Panc1 (cell line): ENCODE results near the gene QRICH1. TPM values are rescaled to one million over a fixed set of nuclear protein-coding genes. Genes with fewer than 3 reads are reported as not detected.

Source experiments
- ATAC-seq: fragments of 200-7000 bp; cut with Tn5 transposase; 2 replicates; pipeline ENCODE4 v1.9.1; 2020; ENCODE audit warnings: mild to moderate bottlenecking, moderate library complexity
- BruUV-seq: library from RNA; stranded (reverse); fragments of 400-500 nt; replicated peaks from 2 replicates; lab custom pipeline; 2021; lab: Mats Ljungman, UMichigan
- CTCF ChIA-PET: fragments of 300-600 bp; sonication (Branson Sonifier 250); formaldehyde crosslinking; loops from one replicate; lab custom pipeline; 2022; ENCODE audit warnings: antibody characterized with exemption; lab: Charles Lee
- POLR2A ChIA-PET: fragments of 300-600 bp; sonication (Branson Sonifier 250); formaldehyde crosslinking; loops from one replicate; lab custom pipeline; 2022; ENCODE audit warnings: antibody characterized with exemption; lab: Charles Lee
- DNase-seq: peaks from one replicate; pipeline ENCODE4 v3.0.0-alpha.2; 2010; ENCODE audit warnings: low read depth, low spot score
- H3K27ac ChIP-seq: 2 replicates; pipeline ENCODE4 v1.5.1; 2011; ENCODE audit warnings: mild to moderate bottlenecking, low read length, inconsistent platforms
- H3K27me3 ChIP-seq: fragments of 200-500 bp; sonication (Bioruptor generic); 2 replicates; pipeline ENCODE4 v1.6.0; 2014; ENCODE audit warnings: low read length, inconsistent platforms; ENCODE audit not compliant: control insufficient read depth, insufficient read depth
- H3K36me3 ChIP-seq: fragments of 200-500 bp; sonication (Bioruptor generic); 2 replicates; pipeline ENCODE4 v1.5.1; 2014; ENCODE audit warnings: inconsistent platforms, mild to moderate bottlenecking, low read length, moderate library complexity; ENCODE audit not compliant: control insufficient read depth, insufficient read depth
- H3K4me1 ChIP-seq: 2 replicates; pipeline ENCODE4 v1.5.1; 2011; ENCODE audit warnings: inconsistent platforms, mild to moderate bottlenecking, low read length, moderate library complexity; ENCODE audit not compliant: control insufficient read depth, insufficient read depth
- H3K4me3 ChIP-seq, 2 experiments: 2 replicates each; pipeline ENCODE4 v1.5.1; 2011 to 2012; ENCODE audit warnings: low read depth in 2 of 2, low read length in 2 of 2, mild to moderate bottlenecking in 2 of 2, inconsistent platforms in 1 of 2, moderate library complexity in 1 of 2
- H3K9me3 ChIP-seq: fragments of 200-500 bp; sonication (Bioruptor generic); 2 replicates; pipeline ENCODE4 v1.5.1; 2014; ENCODE audit warnings: low read depth, mild to moderate bottlenecking, inconsistent platforms, low read length, moderate library complexity; ENCODE audit not compliant: control insufficient read depth, insufficient read depth
- POLR2AphosphoS5 ChIP-seq: IDR thresholded peaks from 2 replicates; pipeline ENCODE4 v1.6.1; 2012; ENCODE audit warnings: mild to moderate bottlenecking, low read depth, low read length, moderate library complexity
- SIN3A ChIP-seq: IDR thresholded peaks from 2 replicates; pipeline ENCODE4 v1.6.1; 2012; ENCODE audit warnings: low read depth, mild to moderate bottlenecking, low read length, moderate library complexity, borderline replicate concordance; ENCODE audit not compliant: insufficient read depth
- TCF7L2 ChIP-seq: IDR thresholded peaks from 2 replicates; pipeline ENCODE4 v1.6.1; 2011; ENCODE audit warnings: mild to moderate bottlenecking, low read depth, low read length, inconsistent platforms
- in situ Hi-C: cut with HindIII; loops from 2 replicates; pipeline ENCODE4 v1.10.0; 2016; ENCODE audit warnings: low sequenced_read_pairs, low pct_unique_long_range_greater_than_20kb
- intact Hi-C: fragments of 100-400 bp; cut with micrococcal nuclease; formaldehyde crosslinking; loops from one replicate; pipeline ENCODE4 v1.10.0; 2022; ENCODE audit not compliant: unreplicated experiment
- total RNA-seq: library from RNA; stranded (reverse); gene quantifications from one replicate; pipeline ENCODE4 v1.2.1, GENCODE V29; 2021; ENCODE audit not compliant: unreplicated experiment
- TF ChIP-seq, protein P1 (sequence below), 2 experiments: IDR thresholded peaks; 2 replicates each; pipeline ENCODE4 v1.6.1; 2011 to 2012; ENCODE audit warnings: low read depth in 2 of 2, control low read depth in 1 of 2, low read length in 1 of 2, mild to moderate bottlenecking in 1 of 2, moderate library complexity in 1 of 2; ENCODE audit not compliant: insufficient read depth in 1 of 2
- TF ChIP-seq, protein P2 (sequence below): fragments of 450-650 bp; IDR thresholded peaks from 2 replicates; pipeline ENCODE4 v1.5.1; 2017; ENCODE audit warnings: mild to moderate bottlenecking

QRICH1 gene
- total RNA-seq, 1 experiment from 2014 or later: 79.9 TPM

DNA sequence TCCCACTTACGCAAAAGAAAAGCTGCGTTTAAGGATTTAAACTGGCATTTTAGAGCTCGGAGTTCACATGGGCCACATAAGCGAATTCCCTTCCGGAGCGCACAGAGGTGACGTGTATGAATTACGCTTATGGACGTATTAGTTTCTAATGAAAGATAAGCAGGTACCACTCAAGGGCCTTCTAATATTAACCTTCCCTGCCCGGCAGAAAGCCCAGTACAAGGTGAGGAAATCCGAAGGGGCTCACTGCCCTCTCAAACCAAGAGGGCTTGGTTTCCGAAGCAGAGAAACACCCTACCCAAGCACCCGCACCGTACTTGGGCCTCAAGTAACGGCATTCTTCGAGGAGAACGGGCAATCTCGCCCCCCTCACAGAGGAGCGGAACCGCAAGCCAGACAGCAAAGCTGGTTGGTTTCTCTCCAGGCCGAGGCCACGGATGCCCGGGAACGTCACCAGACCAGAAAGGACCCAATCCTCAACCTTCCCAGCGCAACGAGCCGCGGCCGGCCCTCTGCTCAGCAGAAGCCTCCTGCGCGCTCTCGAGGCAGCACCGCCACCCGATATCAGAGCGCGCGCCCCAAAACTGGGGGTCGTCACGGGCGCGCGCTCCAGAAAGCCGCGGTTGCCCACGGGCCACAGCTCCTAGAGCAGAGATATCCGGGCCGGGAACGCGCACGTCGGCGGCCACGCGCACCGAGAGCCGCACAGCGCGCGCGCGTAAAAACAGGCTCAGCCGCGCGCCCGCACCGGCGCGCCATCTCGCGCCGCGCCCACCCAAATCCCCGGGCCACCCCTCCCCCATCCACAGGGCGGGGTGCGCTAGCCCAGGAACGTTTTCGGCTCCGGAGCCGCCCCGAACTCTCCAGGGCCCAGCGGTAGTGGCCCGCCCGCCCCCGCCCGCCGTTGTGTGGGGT is 676 bp downstream of the QRICH1 start:
- Histone ChIP-seq H3K4me1 (peaks cover 14% of the 10 kb centered on the region), H3K4me3 (peak overlapping the region; percentile 87 to 90), H3K9me3 (no peaks in the 10 kb centered on the region), H3K27me3 (no peaks in the 10 kb centered on the region), H3K36me3 (peaks cover 4% of the 10 kb centered on the region; the same call in 1 of the 2 replicates), H3K27ac (peak overlapping the region; percentile 93)
- no TSS peak for BruUV-seq
- intact Hi-C loops (no loop called here), in situ Hi-C loops (no loop called here)
- ChIA-PET POLR2A (interaction anchor here (0.5 to 1.4 kb wide), 3 partner anchors 65 to 185 kb away, joined by 3 read pairs; partner anchors contain the start of gene WDR6), CTCF (interaction anchor here (0.6 to 1.5 kb wide), 3 partner anchors 40 to 106 kb away, joined by 3 to 5 read pairs (median 4); partner anchors contain the start of gene LAMB2)
- TF ChIP-seq TCF7L2 (no peak), SIN3A (0 out of 2 replicates have a peak, but pooled peaks have one; percentile 35), POLR2AphosphoS5 (no peak)
- TF ChIP-seq, protein P1, sequence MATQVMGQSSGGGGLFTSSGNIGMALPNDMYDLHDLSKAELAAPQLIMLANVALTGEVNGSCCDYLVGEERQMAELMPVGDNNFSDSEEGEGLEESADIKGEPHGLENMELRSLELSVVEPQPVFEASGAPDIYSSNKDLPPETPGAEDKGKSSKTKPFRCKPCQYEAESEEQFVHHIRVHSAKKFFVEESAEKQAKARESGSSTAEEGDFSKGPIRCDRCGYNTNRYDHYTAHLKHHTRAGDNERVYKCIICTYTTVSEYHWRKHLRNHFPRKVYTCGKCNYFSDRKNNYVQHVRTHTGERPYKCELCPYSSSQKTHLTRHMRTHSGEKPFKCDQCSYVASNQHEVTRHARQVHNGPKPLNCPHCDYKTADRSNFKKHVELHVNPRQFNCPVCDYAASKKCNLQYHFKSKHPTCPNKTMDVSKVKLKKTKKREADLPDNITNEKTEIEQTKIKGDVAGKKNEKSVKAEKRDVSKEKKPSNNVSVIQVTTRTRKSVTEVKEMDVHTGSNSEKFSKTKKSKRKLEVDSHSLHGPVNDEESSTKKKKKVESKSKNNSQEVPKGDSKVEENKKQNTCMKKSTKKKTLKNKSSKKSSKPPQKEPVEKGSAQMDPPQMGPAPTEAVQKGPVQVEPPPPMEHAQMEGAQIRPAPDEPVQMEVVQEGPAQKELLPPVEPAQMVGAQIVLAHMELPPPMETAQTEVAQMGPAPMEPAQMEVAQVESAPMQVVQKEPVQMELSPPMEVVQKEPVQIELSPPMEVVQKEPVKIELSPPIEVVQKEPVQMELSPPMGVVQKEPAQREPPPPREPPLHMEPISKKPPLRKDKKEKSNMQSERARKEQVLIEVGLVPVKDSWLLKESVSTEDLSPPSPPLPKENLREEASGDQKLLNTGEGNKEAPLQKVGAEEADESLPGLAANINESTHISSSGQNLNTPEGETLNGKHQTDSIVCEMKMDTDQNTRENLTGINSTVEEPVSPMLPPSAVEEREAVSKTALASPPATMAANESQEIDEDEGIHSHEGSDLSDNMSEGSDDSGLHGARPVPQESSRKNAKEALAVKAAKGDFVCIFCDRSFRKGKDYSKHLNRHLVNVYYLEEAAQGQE (IDR thresholded peaks at IDR 0.05; ENCODE audit: insufficient read depth in 1 of 2, low read depth in 2 of 2, low read length in 1 of 2): no peak
- TF ChIP-seq, protein P2, sequence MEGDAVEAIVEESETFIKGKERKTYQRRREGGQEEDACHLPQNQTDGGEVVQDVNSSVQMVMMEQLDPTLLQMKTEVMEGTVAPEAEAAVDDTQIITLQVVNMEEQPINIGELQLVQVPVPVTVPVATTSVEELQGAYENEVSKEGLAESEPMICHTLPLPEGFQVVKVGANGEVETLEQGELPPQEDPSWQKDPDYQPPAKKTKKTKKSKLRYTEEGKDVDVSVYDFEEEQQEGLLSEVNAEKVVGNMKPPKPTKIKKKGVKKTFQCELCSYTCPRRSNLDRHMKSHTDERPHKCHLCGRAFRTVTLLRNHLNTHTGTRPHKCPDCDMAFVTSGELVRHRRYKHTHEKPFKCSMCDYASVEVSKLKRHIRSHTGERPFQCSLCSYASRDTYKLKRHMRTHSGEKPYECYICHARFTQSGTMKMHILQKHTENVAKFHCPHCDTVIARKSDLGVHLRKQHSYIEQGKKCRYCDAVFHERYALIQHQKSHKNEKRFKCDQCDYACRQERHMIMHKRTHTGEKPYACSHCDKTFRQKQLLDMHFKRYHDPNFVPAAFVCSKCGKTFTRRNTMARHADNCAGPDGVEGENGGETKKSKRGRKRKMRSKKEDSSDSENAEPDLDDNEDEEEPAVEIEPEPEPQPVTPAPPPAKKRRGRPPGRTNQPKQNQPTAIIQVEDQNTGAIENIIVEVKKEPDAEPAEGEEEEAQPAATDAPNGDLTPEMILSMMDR: no peak
- ATAC-seq (peak; percentile 62), DNase-seq (no peak)

DNA sequence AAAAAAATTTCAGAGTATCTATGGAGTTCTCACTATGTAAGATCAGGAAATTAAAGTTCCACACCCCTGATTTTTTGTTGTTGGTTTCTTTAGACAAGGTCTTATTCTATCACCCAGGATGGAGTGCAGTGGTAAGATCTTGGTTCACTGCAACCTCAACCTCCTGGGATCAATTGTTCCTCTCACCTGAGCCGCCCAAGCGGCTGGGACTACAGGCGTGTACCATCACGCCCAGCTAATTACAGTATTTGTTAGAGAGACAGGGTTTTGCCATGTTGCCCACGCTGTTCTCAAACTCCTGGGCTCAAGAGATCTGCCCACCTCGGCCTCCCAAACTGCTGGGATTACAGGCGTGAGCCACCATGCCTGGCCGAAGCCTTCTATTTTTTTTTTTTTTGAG is 12.4 kb downstream of the QRICH1 start:
- no peaks in the 10 kb centered on the region for H3K9me3 ChIP-seq
- TF ChIP-seq, protein P2: no peak
- no peak for TF ChIP-seq TCF7L2
- no peak for TF ChIP-seq POLR2AphosphoS5
- no peak for TF ChIP-seq SIN3A
- TF ChIP-seq, protein P1 (IDR thresholded peaks at IDR 0.05; ENCODE audit: insufficient read depth in 1 of 2, low read depth in 2 of 2, low read length in 1 of 2): no peak
- ATAC-seq (no peak), DNase-seq (no peak)
- POLR2A ChIA-PET: no interaction called here
- H3K4me3 ChIP-seq: no peak overlapping the region
- in situ Hi-C loops: no loop called here
- no peaks in the 10 kb centered on the region for H3K4me1 ChIP-seq
- no TSS peak for BruUV-seq
- CTCF ChIA-PET: no interaction called here
- H3K27ac ChIP-seq: no peak overlapping the region
- H3K27me3 ChIP-seq: no peaks in the 10 kb centered on the region
- intact Hi-C loops: no loop called here
- H3K36me3 ChIP-seq: peaks cover 4% of the 10 kb centered on the region; the same call in 1 of the 2 replicates
